KMS-11 (cell line): ENCODE measurements around the gene CALM3.

Experiments
- H2AFZ ChIP-seq: fragments of 200-600 bp; sonication (generic); 2 replicates; pipeline ENCODE4 v1.6.1; 2016; ENCODE audit warnings: antibody characterized with exemption, mixed run types, low read depth
- H3K27ac ChIP-seq: fragments of 200-600 bp; sonication (generic); 2 replicates; pipeline ENCODE4 v1.6.1; 2016; ENCODE audit warnings: mild to moderate bottlenecking, mixed run types
- H3K27me3 ChIP-seq: fragments of 200-600 bp; sonication (generic); 2 replicates; pipeline ENCODE4 v1.6.1; 2017; ENCODE audit warnings: mild to moderate bottlenecking, low read depth, mixed run types, moderate library complexity; ENCODE audit not compliant: insufficient read depth
- H3K36me3 ChIP-seq: fragments of 200-600 bp; sonication (generic); 2 replicates; pipeline ENCODE4 v1.6.1; 2017; ENCODE audit warnings: mild to moderate bottlenecking, mixed run types; ENCODE audit not compliant: insufficient read depth
- H3K4me1 ChIP-seq: fragments of 200-600 bp; sonication (generic); 2 replicates; pipeline ENCODE4 v1.6.1; 2016; ENCODE audit warnings: mild to moderate bottlenecking, low read depth, mixed run types; ENCODE audit not compliant: poor library complexity, severe bottlenecking
- H3K4me2 ChIP-seq: fragments of 200-600 bp; sonication (generic); 2 replicates; pipeline ENCODE4 v1.7.0; 2016; ENCODE audit warnings: mild to moderate bottlenecking, mixed run types
- H3K4me3 ChIP-seq: fragments of 200-600 bp; sonication (generic); IDR thresholded peaks from 2 replicates; pipeline ENCODE4 v1.6.1; 2017; ENCODE audit warnings: low read depth, low read length, mixed read lengths; ENCODE audit not compliant: insufficient read depth
- H3K79me2 ChIP-seq: fragments of 200-600 bp; sonication (generic); 2 replicates; pipeline ENCODE4 v1.6.1; 2016; ENCODE audit warnings: low read depth, mixed run types; ENCODE audit not compliant: insufficient read depth
- H3K9ac ChIP-seq: fragments of 200-600 bp; sonication (generic); 2 replicates; pipeline ENCODE4 v1.6.1; 2016; ENCODE audit warnings: mild to moderate bottlenecking, mixed run types
- H4K20me1 ChIP-seq: fragments of 200-600 bp; sonication (generic); 2 replicates; pipeline ENCODE4 v1.6.1; 2016; ENCODE audit warnings: mild to moderate bottlenecking, mixed run types; ENCODE audit not compliant: insufficient read depth
- TF ChIP-seq, protein P1 (sequence below): fragments of 200-600 bp; sonication (generic); conservative IDR thresholded peaks from 2 replicates; pipeline ENCODE4 v1.6.1; 2017; ENCODE audit warnings: low read depth, mild to moderate bottlenecking, antibody characterized with exemption, low read length, moderate library complexity, mixed read lengths

The CALM3 gene

DNA sequence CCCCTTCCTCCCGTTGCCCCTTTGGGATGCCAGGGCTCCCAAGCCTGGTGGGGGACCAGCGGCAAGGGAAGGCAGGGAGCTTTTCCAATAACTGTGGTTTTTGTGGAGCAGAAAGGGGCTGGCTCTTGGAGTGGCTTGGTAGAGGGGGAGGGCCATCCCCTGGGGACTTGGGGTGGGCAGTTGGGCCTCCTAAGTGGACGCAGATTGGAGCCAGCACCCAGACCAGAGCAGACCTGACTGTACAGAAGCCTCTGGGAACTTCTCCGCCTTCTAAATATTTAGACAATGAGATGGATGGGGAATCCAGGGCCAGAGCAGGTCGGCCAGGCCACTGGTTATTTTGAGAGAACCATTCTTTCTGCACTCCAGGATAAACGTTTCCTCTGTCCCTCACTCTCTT lies 19.6 kb downstream of the CALM3 start:
- H3K36me3 ChIP-seq, result no peaks in the 10 kb centered on the region
- H3K4me2 ChIP-seq, result no peak overlapping the region
- H2AFZ ChIP-seq, result no peak overlapping the region
- peaks cover 17% of the 10 kb centered on the region for H3K4me1 ChIP-seq
- no peaks in the 10 kb centered on the region for H4K20me1 ChIP-seq
- H3K79me2 ChIP-seq, result no peaks in the 10 kb centered on the region
- TF ChIP-seq, protein P1, sequence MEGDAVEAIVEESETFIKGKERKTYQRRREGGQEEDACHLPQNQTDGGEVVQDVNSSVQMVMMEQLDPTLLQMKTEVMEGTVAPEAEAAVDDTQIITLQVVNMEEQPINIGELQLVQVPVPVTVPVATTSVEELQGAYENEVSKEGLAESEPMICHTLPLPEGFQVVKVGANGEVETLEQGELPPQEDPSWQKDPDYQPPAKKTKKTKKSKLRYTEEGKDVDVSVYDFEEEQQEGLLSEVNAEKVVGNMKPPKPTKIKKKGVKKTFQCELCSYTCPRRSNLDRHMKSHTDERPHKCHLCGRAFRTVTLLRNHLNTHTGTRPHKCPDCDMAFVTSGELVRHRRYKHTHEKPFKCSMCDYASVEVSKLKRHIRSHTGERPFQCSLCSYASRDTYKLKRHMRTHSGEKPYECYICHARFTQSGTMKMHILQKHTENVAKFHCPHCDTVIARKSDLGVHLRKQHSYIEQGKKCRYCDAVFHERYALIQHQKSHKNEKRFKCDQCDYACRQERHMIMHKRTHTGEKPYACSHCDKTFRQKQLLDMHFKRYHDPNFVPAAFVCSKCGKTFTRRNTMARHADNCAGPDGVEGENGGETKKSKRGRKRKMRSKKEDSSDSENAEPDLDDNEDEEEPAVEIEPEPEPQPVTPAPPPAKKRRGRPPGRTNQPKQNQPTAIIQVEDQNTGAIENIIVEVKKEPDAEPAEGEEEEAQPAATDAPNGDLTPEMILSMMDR, result no peak
- no peak overlapping the region for H3K9ac ChIP-seq
- H3K27me3 ChIP-seq, result peaks cover 83% of the 10 kb centered on the region
- no peak overlapping the region for H3K4me3 ChIP-seq
- no peak overlapping the region for H3K27ac ChIP-seq

GRCh38 chr19:46621191-46622117 lies 20.3 kb downstream of the CALM3 start:
- no peak overlapping the region for H3K9ac ChIP-seq
- no peak overlapping the region for H2AFZ ChIP-seq
- TF ChIP-seq, protein P1, result no peak
- no peaks in the 10 kb centered on the region for H3K36me3 ChIP-seq
- peaks cover 76% of the 10 kb centered on the region for H3K27me3 ChIP-seq
- H3K4me1 ChIP-seq, result peaks cover 15% of the 10 kb centered on the region
- H3K4me2 ChIP-seq, result no peak overlapping the region
- H4K20me1 ChIP-seq, result no peaks in the 10 kb centered on the region
- H3K27ac ChIP-seq, result no peak overlapping the region
- no peak overlapping the region for H3K4me3 ChIP-seq
- no peaks in the 10 kb centered on the region for H3K79me2 ChIP-seq

GRCh38 chr19:46622118-46622446 lies 21.0 kb downstream of the CALM3 start:
- Histone ChIP-seq H3K4me3 (no peak overlapping the region), H2AFZ (no peak overlapping the region), H3K36me3 (no peaks in the 10 kb centered on the region), H3K4me2 (no peak overlapping the region), H3K79me2 (no peaks in the 10 kb centered on the region), H4K20me1 (no peaks in the 10 kb centered on the region), H3K27me3 (peaks cover 70% of the 10 kb centered on the region), H3K4me1 (peaks cover 9% of the 10 kb centered on the region), H3K27ac (no peak overlapping the region), H3K9ac (no peak overlapping the region)
- TF ChIP-seq, protein P1, result no peak

DNA sequence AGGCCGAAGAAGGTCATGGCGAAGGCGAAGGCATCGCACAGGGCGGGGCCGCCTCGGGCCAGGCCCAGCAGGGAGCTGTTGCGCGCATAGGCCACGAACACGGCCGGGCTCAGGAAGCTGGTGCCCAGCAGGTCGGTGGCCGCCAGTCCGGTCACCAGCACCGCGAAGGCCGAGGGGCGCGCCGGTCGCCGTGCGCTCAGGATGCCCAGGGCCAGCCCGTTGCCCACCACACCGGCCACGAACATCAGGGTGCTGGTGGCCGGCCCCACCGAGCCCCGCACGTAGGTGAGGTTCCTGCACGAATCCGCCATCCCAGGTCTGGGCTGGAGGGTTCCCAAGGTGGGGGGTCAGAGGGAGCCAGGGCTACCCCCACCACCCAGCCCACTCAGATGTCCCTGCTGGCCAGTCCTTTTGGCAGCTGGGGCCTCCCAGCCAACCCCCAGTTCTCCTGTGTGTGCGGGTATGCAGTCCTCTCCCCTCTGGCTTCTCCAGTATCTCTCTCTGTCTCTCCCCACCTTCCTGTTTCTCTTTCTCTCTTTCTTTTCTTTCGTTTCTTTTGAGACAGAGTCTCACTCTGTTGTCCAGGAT lies 22.9 kb downstream of the CALM3 start:
- TF ChIP-seq, protein P1, result no peak
- H3K27ac ChIP-seq, result no peak overlapping the region
- no peak overlapping the region for H3K4me3 ChIP-seq
- no peak overlapping the region for H3K9ac ChIP-seq
- H4K20me1 ChIP-seq, result no peaks in the 10 kb centered on the region
- H3K27me3 ChIP-seq, result peaks cover 57% of the 10 kb centered on the region
- no peak overlapping the region for H2AFZ ChIP-seq
- peaks cover 7% of the 10 kb centered on the region for H3K4me1 ChIP-seq
- no peaks in the 10 kb centered on the region for H3K36me3 ChIP-seq
- H3K4me2 ChIP-seq, result no peak overlapping the region
- no peaks in the 10 kb centered on the region for H3K79me2 ChIP-seq
